Osteoblast (primary cell): ENCODE results near the gene LHFPL3. TPM values are rescaled to one million over a fixed set of nuclear protein-coding genes. Genes with fewer than 3 reads are reported as not detected.

Source experiments
- DNase-seq: peaks from one replicate; pipeline ENCODE4 v3.0.0; 2011; ENCODE audit warnings: low spot score, mixed read lengths; ENCODE audit not compliant: insufficient read length; ENCODE audit errors: missing footprints
- H2AFZ ChIP-seq: 2 replicates; pipeline ENCODE4 v1.6.0; 2011; ENCODE audit warnings: mild to moderate bottlenecking, low read length
- H3K27ac ChIP-seq: 2 replicates; pipeline ENCODE4 v1.5.1; 2011; ENCODE audit warnings: mild to moderate bottlenecking, low read depth, low read length, moderate library complexity
- H3K27me3 ChIP-seq: 2 replicates; pipeline ENCODE4 v1.6.0; 2012; ENCODE audit warnings: mild to moderate bottlenecking, control low read depth, inconsistent platforms, low read length, moderate library complexity; ENCODE audit not compliant: insufficient read depth
- H3K36me3 ChIP-seq: 2 replicates; pipeline ENCODE4 v1.5.1; 2011; ENCODE audit warnings: mild to moderate bottlenecking, low read length, control low read depth, moderate library complexity; ENCODE audit not compliant: insufficient read depth
- H3K4me1 ChIP-seq: 2 replicates; pipeline ENCODE4 v1.5.1; 2011; ENCODE audit warnings: mild to moderate bottlenecking, low read length, control low read depth, moderate library complexity; ENCODE audit not compliant: insufficient read depth
- H3K4me2 ChIP-seq: 2 replicates; pipeline ENCODE4 v1.6.0; 2011; ENCODE audit warnings: mild to moderate bottlenecking, low read length; ENCODE audit not compliant: insufficient read depth
- H3K4me3 ChIP-seq: fragments of 200-600 bp; sonication (generic); 3 replicates; pipeline ENCODE4 v1.5.1; 2012; ENCODE audit warnings: mild to moderate bottlenecking, low read length, inconsistent platforms; ENCODE audit not compliant: insufficient read depth
- H3K79me2 ChIP-seq: 2 replicates; pipeline ENCODE4 v1.6.0; 2012; ENCODE audit warnings: mild to moderate bottlenecking, low read length, control low read depth, inconsistent platforms; ENCODE audit not compliant: insufficient read depth
- H3K9me3 ChIP-seq: 2 replicates; pipeline ENCODE4 v1.5.1; 2011; ENCODE audit warnings: low read depth, low read length, control low read depth
- H4K20me1 ChIP-seq: 2 replicates; pipeline ENCODE4 v1.6.0; 2012; ENCODE audit warnings: mild to moderate bottlenecking, low read length, control low read depth; ENCODE audit not compliant: insufficient read depth
- total RNA-seq: library from RNA; depleted of rRNA; stranded (reverse); fragments of >200 nt; gene quantifications from 2 replicates; pipeline ENCODE4 v1.2.3, GENCODE V29; 2012
- TF ChIP-seq, protein P1 (sequence below): IDR thresholded peaks from 2 replicates; pipeline ENCODE4 v1.5.1; 2011; ENCODE audit warnings: mild to moderate bottlenecking, low read depth, low read length, moderate library complexity; ENCODE audit errors: extremely low read depth

LHFPL3 gene
- total RNA-seq, 1 donor, result not detected

DNA sequence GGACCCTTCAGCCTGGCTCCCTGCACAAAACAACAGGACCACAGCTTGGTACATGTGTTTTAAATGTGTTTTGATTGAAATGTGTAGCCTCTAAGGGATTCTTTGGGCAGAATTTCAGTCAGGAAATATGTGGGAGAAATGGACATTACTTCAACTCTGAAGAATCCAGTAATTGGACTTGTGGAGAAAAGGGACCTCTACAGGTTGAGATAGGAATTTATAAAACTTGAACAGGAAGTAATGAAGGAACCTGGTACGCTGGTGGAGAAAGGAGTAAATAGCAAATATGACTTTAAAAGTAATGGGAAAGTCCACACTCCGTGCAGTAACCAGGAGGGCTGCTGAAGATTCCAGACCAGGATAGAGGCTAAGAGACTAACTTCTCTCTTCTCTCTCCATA is 220.5 kb downstream of the LHFPL3 start:
- H3K27me3 ChIP-seq, result no peaks in the 10 kb centered on the region
- peaks cover 3% of the 10 kb centered on the region for H3K9me3 ChIP-seq
- H3K27ac ChIP-seq, result no peak overlapping the region
- no peak overlapping the region for H3K4me2 ChIP-seq
- H4K20me1 ChIP-seq, result no peaks in the 10 kb centered on the region
- no peaks in the 10 kb centered on the region for H3K36me3 ChIP-seq
- H2AFZ ChIP-seq, result no peak overlapping the region
- H3K4me3 ChIP-seq, result no peak overlapping the region
- TF ChIP-seq, protein P1, sequence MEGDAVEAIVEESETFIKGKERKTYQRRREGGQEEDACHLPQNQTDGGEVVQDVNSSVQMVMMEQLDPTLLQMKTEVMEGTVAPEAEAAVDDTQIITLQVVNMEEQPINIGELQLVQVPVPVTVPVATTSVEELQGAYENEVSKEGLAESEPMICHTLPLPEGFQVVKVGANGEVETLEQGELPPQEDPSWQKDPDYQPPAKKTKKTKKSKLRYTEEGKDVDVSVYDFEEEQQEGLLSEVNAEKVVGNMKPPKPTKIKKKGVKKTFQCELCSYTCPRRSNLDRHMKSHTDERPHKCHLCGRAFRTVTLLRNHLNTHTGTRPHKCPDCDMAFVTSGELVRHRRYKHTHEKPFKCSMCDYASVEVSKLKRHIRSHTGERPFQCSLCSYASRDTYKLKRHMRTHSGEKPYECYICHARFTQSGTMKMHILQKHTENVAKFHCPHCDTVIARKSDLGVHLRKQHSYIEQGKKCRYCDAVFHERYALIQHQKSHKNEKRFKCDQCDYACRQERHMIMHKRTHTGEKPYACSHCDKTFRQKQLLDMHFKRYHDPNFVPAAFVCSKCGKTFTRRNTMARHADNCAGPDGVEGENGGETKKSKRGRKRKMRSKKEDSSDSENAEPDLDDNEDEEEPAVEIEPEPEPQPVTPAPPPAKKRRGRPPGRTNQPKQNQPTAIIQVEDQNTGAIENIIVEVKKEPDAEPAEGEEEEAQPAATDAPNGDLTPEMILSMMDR, result no peak
- no peaks in the 10 kb centered on the region for H3K79me2 ChIP-seq
- H3K4me1 ChIP-seq, result no peaks in the 10 kb centered on the region
- no peak for DNase-seq

- Histone ChIP-seq H3K27me3 (no peaks in the 10 kb centered on the region), H3K79me2 (no peaks in the 10 kb centered on the region), H3K36me3 (no peaks in the 10 kb centered on the region), H3K4me3 (no peak overlapping the region), H3K27ac (no peak overlapping the region), H3K9me3 (peaks cover 3% of the 10 kb centered on the region), H3K4me2 (no peak overlapping the region), H4K20me1 (no peaks in the 10 kb centered on the region), H2AFZ (no peak overlapping the region), H3K4me1 (no peaks in the 10 kb centered on the region)
- TF ChIP-seq, protein P1, result no peak
- no peak for DNase-seq
These were observed 222.0 kb downstream of the LHFPL3 start for GRCh38 chr7:104550362-104550761.

DNA sequence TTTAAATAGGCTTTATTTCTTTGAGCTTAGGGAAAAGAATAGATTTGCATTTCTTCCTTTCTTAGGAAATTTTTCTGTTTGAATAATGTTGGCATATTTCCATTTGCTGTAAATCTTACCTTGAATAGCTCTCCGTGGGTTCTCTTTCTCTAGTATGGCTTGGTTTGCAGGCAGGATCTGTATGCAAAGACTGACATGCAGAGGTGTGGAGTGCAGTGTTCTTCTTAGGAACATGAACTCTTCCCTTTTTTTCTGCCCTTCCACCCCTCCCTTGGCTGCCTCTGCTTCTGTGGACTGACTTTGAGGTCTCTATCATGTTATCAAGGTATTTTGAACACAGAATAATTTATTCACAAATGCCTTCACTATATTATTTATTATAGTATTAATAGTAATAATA is 222.8 kb downstream of the LHFPL3 start:
- Histone ChIP-seq H3K36me3 (no peaks in the 10 kb centered on the region), H2AFZ (no peak overlapping the region), H3K27me3 (no peaks in the 10 kb centered on the region), H3K27ac (no peak overlapping the region), H3K79me2 (no peaks in the 10 kb centered on the region), H3K4me2 (no peak overlapping the region), H3K4me1 (no peaks in the 10 kb centered on the region), H4K20me1 (no peaks in the 10 kb centered on the region), H3K9me3 (peaks cover 3% of the 10 kb centered on the region), H3K4me3 (no peak overlapping the region)
- DNase-seq, result no peak
- TF ChIP-seq, protein P1, result no peak

DNA sequence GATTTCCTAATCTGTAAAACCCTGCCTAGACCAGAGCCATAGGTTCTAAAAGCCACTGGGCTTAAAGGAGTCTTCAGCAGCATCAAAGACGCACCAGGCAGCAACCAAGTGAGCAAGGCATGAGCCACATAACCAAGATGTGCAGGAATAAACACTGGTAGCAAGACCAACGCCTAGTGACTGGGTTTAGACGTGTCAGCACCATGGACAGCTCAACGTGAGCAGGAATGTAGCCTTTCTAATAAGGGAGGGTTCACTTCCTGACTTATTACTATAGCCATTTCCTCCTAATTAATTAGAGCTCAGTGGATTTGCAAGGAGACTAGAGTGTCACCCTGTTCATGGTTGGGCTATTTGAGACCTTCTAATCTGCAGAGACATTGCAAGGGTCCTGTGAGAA is 223.7 kb downstream of the LHFPL3 start:
- no peaks in the 10 kb centered on the region for H4K20me1 ChIP-seq
- peaks cover 3% of the 10 kb centered on the region for H3K9me3 ChIP-seq
- no peak overlapping the region for H3K27ac ChIP-seq
- no peaks in the 10 kb centered on the region for H3K27me3 ChIP-seq
- no peaks in the 10 kb centered on the region for H3K4me1 ChIP-seq
- no peaks in the 10 kb centered on the region for H3K79me2 ChIP-seq
- H2AFZ ChIP-seq, result no peak overlapping the region
- H3K36me3 ChIP-seq, result no peaks in the 10 kb centered on the region
- H3K4me2 ChIP-seq, result no peak overlapping the region
- DNase-seq, result no peak
- H3K4me3 ChIP-seq, result no peak overlapping the region
- TF ChIP-seq, protein P1, result no peak
